HepG2 (cell line): ENCODE data around the gene MRPL34. TPM values are rescaled to one million over a fixed set of nuclear protein-coding genes. Genes with fewer than 3 reads are reported as not detected.
A peak's percentile ranks its signal among the peaks of the same experiment; 100 is the strongest.

ENCODE experiments used
- AGO2 ChIP-seq: fragments of 200-400 bp; formaldehyde crosslinking; optimal IDR thresholded peaks from 2 replicates; pipeline ENCODE3; 2017; ENCODE audit warnings: mild to moderate bottlenecking, low read depth, low read length, moderate library complexity
- ARID2 ChIP-seq: sonication (generic); formaldehyde crosslinking; IDR thresholded peaks from 2 replicates; pipeline ENCODE4 v1.8.1; 2022; ENCODE audit warnings: mild to moderate bottlenecking, missing genetic modification reagents, borderline replicate concordance
- ARNT2 ChIP-seq: sonication (generic); formaldehyde crosslinking; IDR thresholded peaks from 2 replicates; pipeline ENCODE4 v1.8.0; 2022; ENCODE audit warnings: mild to moderate bottlenecking, low read depth, missing genetic modification reagents, moderate library complexity
- FOXO1 ChIP-seq: sonication (generic); formaldehyde crosslinking; IDR thresholded peaks from 2 replicates; pipeline ENCODE4 v1.4.0; 2020; ENCODE audit warnings: missing genetic modification reagents
- FOXO4 ChIP-seq: sonication (generic); formaldehyde crosslinking; conservative IDR thresholded peaks from 2 replicates; pipeline ENCODE4 v1.8.1; 2023; ENCODE audit warnings: missing genetic modification reagents
- GLI4 ChIP-seq: sonication (generic); formaldehyde crosslinking; IDR thresholded peaks from 2 replicates; pipeline ENCODE4 v1.5.1; 2020; ENCODE audit warnings: missing genetic modification reagents, mild to moderate bottlenecking, moderate library complexity, borderline replicate concordance
- MAZ ChIP-seq, 2 experiments: sonication (generic) in 1 of 2; formaldehyde crosslinking in 1 of 2; IDR thresholded peaks; 2 replicates each; pipeline versions ENCODE4 v1.5.0 to v1.6.1; 2012 to 2020; ENCODE audit warnings: low read depth in 2 of 2, mild to moderate bottlenecking in 2 of 2, borderline replicate concordance in 1 of 2, improper control_type of control experiment in 1 of 2, low read length in 1 of 2, missing genetic modification reagents in 1 of 2, moderate library complexity in 1 of 2
- MTF2 ChIP-seq: sonication (generic); formaldehyde crosslinking; IDR thresholded peaks from 2 replicates; pipeline ENCODE4 v1.5.0; 2020; ENCODE audit warnings: missing genetic modification reagents, borderline replicate concordance
- NRL ChIP-seq: sonication (generic); formaldehyde crosslinking; IDR thresholded peaks from 2 replicates; pipeline ENCODE4 v1.5.0; 2020; ENCODE audit warnings: missing genetic modification reagents, mild to moderate bottlenecking, moderate library complexity, borderline replicate concordance
- PLRG1 ChIP-seq: fragments of 450-650 bp; conservative IDR thresholded peaks from 2 replicates; pipeline ENCODE4 v1.6.1; 2016
- RBFOX2 ChIP-seq: fragments of 200-400 bp; formaldehyde crosslinking; IDR thresholded peaks from 2 replicates; pipeline ENCODE4 v1.6.1; 2017; ENCODE audit warnings: low read depth, mild to moderate bottlenecking, low read length
- RFXAP ChIP-seq: sonication (generic); formaldehyde crosslinking; IDR thresholded peaks from 2 replicates; pipeline ENCODE4 v1.4.0; 2020; ENCODE audit warnings: missing genetic modification reagents, borderline replicate concordance
- SRSF4 ChIP-seq: fragments of 200-400 bp; formaldehyde crosslinking; IDR thresholded peaks from one replicate; pipeline ENCODE4 v1.6.1; 2018; ENCODE audit warnings: mild to moderate bottlenecking, low read depth, low read length, moderate library complexity; ENCODE audit not compliant: poor library complexity, severe bottlenecking
- ZBTB33 ChIP-seq: sonication (generic); formaldehyde crosslinking; IDR thresholded peaks from 2 replicates; pipeline ENCODE4 v1.4.0; 2020; ENCODE audit warnings: missing genetic modification reagents
- ZMYM3 ChIP-seq: sonication (generic); formaldehyde crosslinking; IDR thresholded peaks from 2 replicates; pipeline ENCODE4 v1.5.1; 2020; ENCODE audit warnings: mild to moderate bottlenecking, missing genetic modification reagents
- ZNF331 ChIP-seq: sonication (generic); formaldehyde crosslinking; IDR thresholded peaks from 2 replicates; pipeline ENCODE4 v1.4.0; 2020; ENCODE audit warnings: missing genetic modification reagents
- ZNF615 ChIP-seq: sonication (generic); formaldehyde crosslinking; IDR thresholded peaks from 2 replicates; pipeline ENCODE4 v1.5.0; 2020; ENCODE audit warnings: mild to moderate bottlenecking, missing genetic modification reagents, borderline replicate concordance
- ZNF891 ChIP-seq: sonication (generic); formaldehyde crosslinking; IDR thresholded peaks from 2 replicates; pipeline ENCODE4 v1.5.0; 2020; ENCODE audit warnings: mild to moderate bottlenecking, missing genetic modification reagents
- polyA plus RNA-seq, 8 experiments: library from polyadenylated mRNA; depleted of rRNA in 3 of 8; stranded (reverse) in 7 of 8; unstranded in 1 of 8; fragments of >200 nt; fragmentation: Illumina TruSeq in 4 of 8; extraction: Trizol in 4 of 8; gene quantifications; 2 replicates each; pipeline versions ENCODE4 v1.2.1 to v1.2.3, GENCODE V29; 2011 to 2016; ENCODE audit warnings: low read depth in 4 of 8, missing spikeins in 1 of 8, mixed read lengths in 1 of 8; ENCODE audit not compliant: insufficient read depth in 1 of 8
- total RNA-seq, 5 experiments: library from RNA; depleted of rRNA; stranded (reverse); fragments of >200 nt; fragmentation: Illumina TruSeq; extraction: Trizol; gene quantifications; 2 replicates each; pipeline ENCODE4 v1.2.3, GENCODE V29; 2016; ENCODE audit warnings: low read depth in 1 of 5
- TF ChIP-seq, protein P1 (sequence below): sonication (generic); formaldehyde crosslinking; IDR thresholded peaks from 2 replicates; pipeline ENCODE4 v1.8.0; 2022; ENCODE audit warnings: low read depth, missing genetic modification reagents
- TF ChIP-seq, protein P2 (sequence below): sonication (generic); formaldehyde crosslinking; IDR thresholded peaks from 2 replicates; pipeline ENCODE4 v1.8.1; 2022; ENCODE audit warnings: low read depth, mild to moderate bottlenecking, missing genetic modification reagents
- TF ChIP-seq, protein P3 (sequence below): sonication (generic); formaldehyde crosslinking; IDR thresholded peaks from 2 replicates; pipeline ENCODE4 v1.5.0; 2020; ENCODE audit warnings: mild to moderate bottlenecking, low read depth, missing genetic modification reagents, borderline replicate concordance

MRPL34 gene
- total and polyA plus RNA-seq, 2 of the 13 experiments (the other 11 are each of a cell fraction or from before 2014, with no cell fraction given): 74.0 to 77.3 TPM

GRCh38 chr19:17338433-17339078 lies 32.9 kb downstream of the MRPL34 start (continued):
- TF ChIP-seq ZBTB33 (CRISPR knock-in tag) (0 out of 2 replicates have a peak, but pooled peaks have one; percentile 19), RFXAP (CRISPR knock-in tag) (no peak), FOXO4 (CRISPR knock-in tag) (no peak), ARNT2 (no peak), NRL (CRISPR knock-in tag) (0 out of 2 replicates have a peak, but pooled peaks have one; percentile 18), FOXO1 (no peak), RBFOX2 (peak; percentile 23; the same call in 1 of the 2 replicates), SRSF4 (no peak), ARID2 (CRISPR knock-in tag) (no peak), ZNF615 (CRISPR knock-in tag) (no peak), MAZ (IDR thresholded peaks at IDR 0.05; ENCODE audit: borderline replicate concordance, low read depth, low read length) (no peak), MAZ (CRISPR knock-in tag; IDR thresholded peaks at IDR 0.05; ENCODE audit: low read depth) (no peak), ZNF891 (CRISPR knock-in tag) (no peak), AGO2 (no peak), ZMYM3 (CRISPR knock-in tag) (no peak), MTF2 (CRISPR knock-in tag) (no peak), PLRG1 (no peak), ZNF331 (CRISPR knock-in tag) (no peak), GLI4 (CRISPR knock-in tag) (no peak)
- TF ChIP-seq, protein P1, sequence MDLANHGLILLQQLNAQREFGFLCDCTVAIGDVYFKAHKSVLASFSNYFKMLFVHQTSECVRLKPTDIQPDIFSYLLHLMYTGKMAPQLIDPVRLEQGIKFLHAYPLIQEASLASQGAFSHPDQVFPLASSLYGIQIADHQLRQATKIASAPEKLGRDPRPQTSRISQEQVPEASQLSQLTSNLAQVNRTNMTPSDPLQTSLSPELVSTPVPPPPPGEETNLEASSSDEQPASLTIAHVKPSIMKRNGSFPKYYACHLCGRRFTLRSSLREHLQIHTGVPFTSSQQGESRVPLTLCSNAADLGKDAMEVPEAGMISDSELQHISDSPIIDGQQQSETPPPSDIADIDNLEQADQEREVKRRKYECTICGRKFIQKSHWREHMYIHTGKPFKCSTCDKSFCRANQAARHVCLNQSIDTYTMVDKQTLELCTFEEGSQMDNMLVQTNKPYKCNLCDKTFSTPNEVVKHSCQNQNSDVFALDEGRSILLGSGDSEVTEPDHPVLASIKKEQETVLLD (CRISPR knock-in tag): 0 out of 2 replicates have a peak, but pooled peaks have one; percentile 37
- TF ChIP-seq, protein P2, sequence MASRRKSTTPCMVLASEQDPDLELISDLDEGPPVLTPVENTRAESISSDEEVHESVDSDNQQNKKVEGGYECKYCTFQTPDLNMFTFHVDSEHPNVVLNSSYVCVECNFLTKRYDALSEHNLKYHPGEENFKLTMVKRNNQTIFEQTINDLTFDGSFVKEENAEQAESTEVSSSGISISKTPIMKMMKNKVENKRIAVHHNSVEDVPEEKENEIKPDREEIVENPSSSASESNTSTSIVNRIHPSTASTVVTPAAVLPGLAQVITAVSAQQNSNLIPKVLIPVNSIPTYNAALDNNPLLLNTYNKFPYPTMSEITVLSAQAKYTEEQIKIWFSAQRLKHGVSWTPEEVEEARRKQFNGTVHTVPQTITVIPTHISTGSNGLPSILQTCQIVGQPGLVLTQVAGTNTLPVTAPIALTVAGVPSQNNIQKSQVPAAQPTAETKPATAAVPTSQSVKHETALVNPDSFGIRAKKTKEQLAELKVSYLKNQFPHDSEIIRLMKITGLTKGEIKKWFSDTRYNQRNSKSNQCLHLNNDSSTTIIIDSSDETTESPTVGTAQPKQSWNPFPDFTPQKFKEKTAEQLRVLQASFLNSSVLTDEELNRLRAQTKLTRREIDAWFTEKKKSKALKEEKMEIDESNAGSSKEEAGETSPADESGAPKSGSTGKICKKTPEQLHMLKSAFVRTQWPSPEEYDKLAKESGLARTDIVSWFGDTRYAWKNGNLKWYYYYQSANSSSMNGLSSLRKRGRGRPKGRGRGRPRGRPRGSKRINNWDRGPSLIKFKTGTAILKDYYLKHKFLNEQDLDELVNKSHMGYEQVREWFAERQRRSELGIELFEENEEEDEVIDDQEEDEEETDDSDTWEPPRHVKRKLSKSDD (CRISPR knock-in tag): 0 out of 2 replicates have a peak, but pooled peaks have one; percentile 51
- TF ChIP-seq, protein P3, sequence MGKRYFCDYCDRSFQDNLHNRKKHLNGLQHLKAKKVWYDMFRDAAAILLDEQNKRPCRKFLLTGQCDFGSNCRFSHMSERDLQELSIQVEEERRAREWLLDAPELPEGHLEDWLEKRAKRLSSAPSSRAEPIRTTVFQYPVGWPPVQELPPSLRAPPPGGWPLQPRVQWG: no peak
